Endothelial cell of umbilical vein (primary cell): ENCODE measurements around the gene RTN4IP1. TPM values are rescaled to one million over a fixed set of nuclear protein-coding genes. Genes with fewer than 3 reads are reported as not detected.

Experiments used
- BruUV-seq: library from RNA; stranded (reverse); fragments of 400-500 nt; replicated peaks from 2 replicates; lab custom pipeline; 2021; lab: Mats Ljungman, UMichigan
- CTCF ChIA-PET: fragments of 300-600, 350-600 bp; sonication (Branson Sonifier 250); formaldehyde crosslinking; loops from one replicate; lab custom pipeline; 2021; ENCODE audit warnings: antibody characterized with exemption, inconsistent platforms; lab: Charles Lee
- POLR2A ChIA-PET: fragments of 300-600, 350-600 bp; sonication (Branson Sonifier 250); formaldehyde crosslinking; loops from one replicate; lab custom pipeline; 2021; ENCODE audit warnings: antibody characterized with exemption, inconsistent platforms; lab: Charles Lee
- DNase-seq: peaks from one replicate; pipeline ENCODE4 v3.0.0-alpha.2; 2011; ENCODE audit warnings: low read depth, low spot score
- FAIRE-seq: peaks from 2 replicates; lab custom pipeline; 2011; peaks lifted over from hg19 to GRCh38; lab: Jason Lieb, UNC
- H2AFZ ChIP-seq: 2 replicates; pipeline ENCODE4 v1.6.0; 2012; ENCODE audit warnings: low read depth, low read length, control low read depth, inconsistent platforms
- H3K27ac ChIP-seq: 2 replicates; pipeline ENCODE4 v1.5.1; 2011; ENCODE audit warnings: low read depth, mild to moderate bottlenecking, control low read depth, low read length, moderate library complexity; ENCODE audit not compliant: insufficient read depth
- H3K27me3 ChIP-seq, 2 experiments: 2 replicates each; pipeline versions ENCODE4 v1.6.0 to v1.6.1; 2011; ENCODE audit warnings: low read length in 2 of 2, mixed read lengths in 1 of 2; ENCODE audit not compliant: control insufficient read depth in 2 of 2, insufficient read depth in 2 of 2
- H3K36me3 ChIP-seq, 2 experiments: 2 replicates in 1 of 2; 3 replicates in 1 of 2; pipeline ENCODE4 v1.5.1; 2011; ENCODE audit warnings: low read length in 2 of 2, mild to moderate bottlenecking in 1 of 2, moderate library complexity in 1 of 2; ENCODE audit not compliant: control insufficient read depth in 2 of 2, insufficient read depth in 2 of 2; ENCODE audit errors: extremely low read depth in 1 of 2
- H3K4me1 ChIP-seq: 3 replicates; pipeline ENCODE4 v1.5.1; 2011; ENCODE audit warnings: mild to moderate bottlenecking, low read length; ENCODE audit not compliant: control insufficient read depth, insufficient read depth; ENCODE audit errors: extremely low read depth
- H3K4me2 ChIP-seq: 2 replicates; pipeline ENCODE4 v1.6.1; 2011; ENCODE audit warnings: low read length, control low read depth, mixed read lengths; ENCODE audit not compliant: insufficient read depth
- H3K4me3 ChIP-seq, 3 experiments: fragments of 200-600 bp in 1 of 3; sonication (generic), shearing (Covaris generic) in 1 of 3; replicated peaks in 1 of 3; 2 replicates each; pipeline ENCODE4 v1.5.1; 2011 to 2016; ENCODE audit warnings: control low read depth in 3 of 3, low read length in 3 of 3, mild to moderate bottlenecking in 2 of 3, inconsistent platforms in 1 of 3, low read depth in 1 of 3, moderate library complexity in 1 of 3; ENCODE audit not compliant: insufficient read depth in 1 of 3
- H3K79me2 ChIP-seq: 2 replicates; pipeline ENCODE4 v1.6.0; 2012; ENCODE audit warnings: low read length, inconsistent platforms; ENCODE audit not compliant: control insufficient read depth, insufficient read depth
- H3K9ac ChIP-seq: replicated peaks from 2 replicates; pipeline ENCODE3; 2011; ENCODE audit warnings: low read length, control low read depth; ENCODE audit not compliant: insufficient read depth; ENCODE audit errors: extremely low read depth
- H3K9me1 ChIP-seq: replicated peaks from 3 replicates; pipeline ENCODE4 v1.6.0; 2011; ENCODE audit warnings: mild to moderate bottlenecking, low read length; ENCODE audit not compliant: control insufficient read depth, insufficient read depth; ENCODE audit errors: extremely low read depth
- H3K9me3 ChIP-seq: replicated peaks from 2 replicates; pipeline ENCODE4 v1.5.1; 2012; ENCODE audit warnings: low read length, inconsistent platforms; ENCODE audit not compliant: control insufficient read depth, insufficient read depth
- H4K20me1 ChIP-seq: replicated peaks from 2 replicates; pipeline ENCODE3; 2011; ENCODE audit warnings: mild to moderate bottlenecking, low read length; ENCODE audit not compliant: control insufficient read depth, insufficient read depth; ENCODE audit errors: extremely low read depth
- EZH2 ChIP-seq: IDR thresholded peaks from 2 replicates; pipeline ENCODE4 v1.6.1; 2012; ENCODE audit warnings: borderline replicate concordance, low read depth, mild to moderate bottlenecking, moderate library complexity, low read length, inconsistent platforms; ENCODE audit not compliant: severe bottlenecking
- FOS ChIP-seq: IDR thresholded peaks from 2 replicates; pipeline ENCODE4 v1.6.1; 2011; ENCODE audit warnings: mild to moderate bottlenecking, low read length, moderate library complexity, borderline replicate concordance; ENCODE audit not compliant: insufficient read depth
- GATA2 ChIP-seq: IDR thresholded peaks from 2 replicates; pipeline ENCODE4 v1.7.0; 2011; ENCODE audit warnings: low read depth, mild to moderate bottlenecking, moderate library complexity, mixed read lengths, low read length; ENCODE audit not compliant: insufficient read length, insufficient read depth
- JUN ChIP-seq: IDR thresholded peaks from 2 replicates; pipeline ENCODE4 v1.6.1; 2011; ENCODE audit warnings: borderline replicate concordance, low read depth; ENCODE audit not compliant: insufficient read length, insufficient read depth
- MYC ChIP-seq: IDR thresholded peaks from one replicate; pipeline ENCODE4 v1.6.1; 2011; ENCODE audit warnings: mild to moderate bottlenecking, low read depth, low read length
- POLR2A ChIP-seq: IDR thresholded peaks from 2 replicates; pipeline ENCODE4 v1.6.1; 2012; ENCODE audit warnings: low read depth, mild to moderate bottlenecking, control low read depth, low read length
- POLR2AphosphoS5 ChIP-seq: IDR thresholded peaks from 2 replicates; pipeline ENCODE4 v1.6.1; 2012; ENCODE audit warnings: low read depth, mild to moderate bottlenecking, control low read depth, low read length, moderate library complexity; ENCODE audit not compliant: insufficient read depth
- dilution Hi-C: fragments of 300-500 bp; cut with MboI; formaldehyde crosslinking; loops from one replicate; pipeline ENCODE4 v1.15.0; 2019; ENCODE audit warnings: low sequenced_read_pairs; ENCODE audit not compliant: extremely low pct_ligation_motif_present
- intact Hi-C: fragments of 100-400 bp; cut with micrococcal nuclease; formaldehyde crosslinking; loops from one replicate; pipeline ENCODE4 v1.10.0; 2022
- polyA plus RNA-seq, 4 experiments: library from polyadenylated mRNA; depleted of rRNA in 3 of 4; stranded (reverse) in 3 of 4; unstranded in 1 of 4; fragments of >200 nt; gene quantifications; 2 replicates each; pipeline versions ENCODE4 v1.2.1 to v1.2.3, GENCODE V29; 2011 to 2012; ENCODE audit warnings: missing spikeins in 1 of 4
- total RNA-seq: library from RNA; stranded (reverse); gene quantifications from 2 replicates; pipeline ENCODE4 v1.2.3, GENCODE V29; 2021
- TF ChIP-seq, protein P1 (sequence below), 2 donors: IDR thresholded peaks; 1 replicate in 1 of 2; 2 replicates in 1 of 2; pipeline ENCODE4 v1.5.1; 2011; ENCODE audit warnings: low read length in 2 of 2, mild to moderate bottlenecking in 2 of 2, moderate library complexity in 2 of 2, control low read depth in 1 of 2, inconsistent platforms in 1 of 2, low read depth in 1 of 2; ENCODE audit not compliant: insufficient read depth in 1 of 2; ENCODE audit errors: extremely low read depth in 1 of 2
- TF ChIP-seq, protein P2 (sequence below): IDR thresholded peaks from 2 replicates; pipeline ENCODE4 v1.6.1; 2011; ENCODE audit not compliant: insufficient read depth, insufficient read length

RTN4IP1 gene
- total and polyA plus RNA-seq, 2 donors (not counting 3 experiments of a cell fraction or from before 2014, with no cell fraction given), result 3.9 to 5.4 TPM

DNA sequence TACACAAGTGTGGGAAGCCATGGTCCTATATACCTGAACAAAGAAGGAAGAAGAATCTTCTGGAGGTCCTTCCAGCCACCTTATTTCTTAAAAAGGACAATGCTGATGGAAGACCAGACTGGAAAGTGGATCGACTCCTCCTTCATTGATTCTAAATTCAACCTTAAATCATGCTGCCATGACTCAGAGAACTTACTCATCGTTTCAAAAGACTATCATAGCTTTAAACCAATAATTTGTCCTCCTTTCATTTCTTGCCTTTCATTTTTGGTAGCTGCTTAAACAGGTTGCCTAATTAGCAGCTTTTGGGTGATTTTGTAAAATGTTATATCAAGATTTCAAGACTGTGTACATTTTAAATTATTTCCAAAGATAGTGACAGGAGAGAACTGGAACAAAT lies 60.8 kb downstream of the RTN4IP1 start:
- Histone ChIP-seq H3K9me3 (no peaks in the 10 kb centered on the region), H3K36me3 (peaks cover 2 to 3% of the 10 kb centered on the region in 2 experiments), H3K4me3 (no peak overlapping the region), H4K20me1 (no peaks in the 10 kb centered on the region), H3K27ac (no peak overlapping the region), H3K4me2 (no peak overlapping the region), H3K9me1 (no peaks in the 10 kb centered on the region), H3K9ac (no peak overlapping the region), H3K79me2 (no peaks in the 10 kb centered on the region), H2AFZ (no peak overlapping the region), H3K4me1 (no peaks in the 10 kb centered on the region), H3K27me3 (no peaks in the 10 kb centered on the region)
- TF ChIP-seq, protein P1, sequence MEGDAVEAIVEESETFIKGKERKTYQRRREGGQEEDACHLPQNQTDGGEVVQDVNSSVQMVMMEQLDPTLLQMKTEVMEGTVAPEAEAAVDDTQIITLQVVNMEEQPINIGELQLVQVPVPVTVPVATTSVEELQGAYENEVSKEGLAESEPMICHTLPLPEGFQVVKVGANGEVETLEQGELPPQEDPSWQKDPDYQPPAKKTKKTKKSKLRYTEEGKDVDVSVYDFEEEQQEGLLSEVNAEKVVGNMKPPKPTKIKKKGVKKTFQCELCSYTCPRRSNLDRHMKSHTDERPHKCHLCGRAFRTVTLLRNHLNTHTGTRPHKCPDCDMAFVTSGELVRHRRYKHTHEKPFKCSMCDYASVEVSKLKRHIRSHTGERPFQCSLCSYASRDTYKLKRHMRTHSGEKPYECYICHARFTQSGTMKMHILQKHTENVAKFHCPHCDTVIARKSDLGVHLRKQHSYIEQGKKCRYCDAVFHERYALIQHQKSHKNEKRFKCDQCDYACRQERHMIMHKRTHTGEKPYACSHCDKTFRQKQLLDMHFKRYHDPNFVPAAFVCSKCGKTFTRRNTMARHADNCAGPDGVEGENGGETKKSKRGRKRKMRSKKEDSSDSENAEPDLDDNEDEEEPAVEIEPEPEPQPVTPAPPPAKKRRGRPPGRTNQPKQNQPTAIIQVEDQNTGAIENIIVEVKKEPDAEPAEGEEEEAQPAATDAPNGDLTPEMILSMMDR (IDR thresholded peaks at IDR 0.05; ENCODE audit: extremely low read depth in 1 of 2, insufficient read depth in 1 of 2, low read depth in 1 of 2, low read length in 2 of 2), result no peak
- TF ChIP-seq JUN, result no peak
- no peak for TF ChIP-seq MYC
- TF ChIP-seq GATA2, result no peak
- DNase-seq (no peak), FAIRE-seq (no peak)
- dilution Hi-C loops (loop anchor here (25.0 kb wide), 1 partner anchor 131 kb away; no protein-coding TSS in a partner anchor), intact Hi-C loops (no loop called here)
- ChIA-PET POLR2A (no interaction called here), CTCF (interaction anchor here (1.1 to 23.4 kb wide), 2 partner anchors 121 to 411 kb away, joined by 3 to 397 read pairs; no protein-coding TSS in a partner anchor)
- BruUV-seq, result no TSS peak

DNA sequence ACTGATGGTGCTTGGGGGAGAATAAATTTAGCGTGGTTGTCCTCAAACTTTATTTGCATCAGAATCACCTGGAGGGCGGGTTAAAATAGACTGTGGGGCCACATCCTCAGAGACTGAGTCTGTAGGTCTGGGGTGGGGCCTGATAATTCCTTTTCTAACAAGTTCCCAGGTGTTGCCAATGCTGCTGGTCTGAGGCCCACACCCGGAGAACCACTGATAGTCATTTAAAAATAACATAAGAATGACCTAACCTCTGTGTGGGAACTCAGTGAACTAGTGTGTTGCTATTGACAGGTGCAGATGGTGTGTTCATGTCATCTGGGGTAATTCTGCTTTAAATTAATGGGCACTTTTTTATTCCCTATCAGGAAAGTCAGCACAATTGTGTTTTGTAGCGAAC lies 64.8 kb downstream of the RTN4IP1 start:
- Histone ChIP-seq H2AFZ (no peak overlapping the region), H3K9me3 (no peaks in the 10 kb centered on the region), H3K9me1 (no peaks in the 10 kb centered on the region), H3K4me2 (no peak overlapping the region), H3K4me3 (no peak overlapping the region), H3K27ac (no peak overlapping the region), H3K36me3 (peaks cover 2 to 3% of the 10 kb centered on the region in 2 experiments), H3K79me2 (no peaks in the 10 kb centered on the region), H4K20me1 (no peaks in the 10 kb centered on the region), H3K9ac (no peak overlapping the region), H3K27me3 (no peaks in the 10 kb centered on the region), H3K4me1 (no peaks in the 10 kb centered on the region)
- dilution Hi-C loops, result loop anchor here (25.0 kb wide), 1 partner anchor 127 kb away; no protein-coding TSS in a partner anchor
- FAIRE-seq, result no peak
- CTCF ChIA-PET, result interaction anchor here (1.6 to 23.4 kb wide), 4 partner anchors 52 to 433 kb away, joined by 3 to 397 read pairs (median 12); no protein-coding TSS in a partner anchor
- no peak for TF ChIP-seq MYC
- TF ChIP-seq FOS, result no peak
- TF ChIP-seq, protein P1 (IDR thresholded peaks at IDR 0.05; ENCODE audit: extremely low read depth in 1 of 2, insufficient read depth in 1 of 2, low read depth in 1 of 2, low read length in 2 of 2), result no peak
- TF ChIP-seq EZH2, result no peak
- no peak for TF ChIP-seq JUN
- TF ChIP-seq GATA2, result no peak
- TF ChIP-seq, protein P2, sequence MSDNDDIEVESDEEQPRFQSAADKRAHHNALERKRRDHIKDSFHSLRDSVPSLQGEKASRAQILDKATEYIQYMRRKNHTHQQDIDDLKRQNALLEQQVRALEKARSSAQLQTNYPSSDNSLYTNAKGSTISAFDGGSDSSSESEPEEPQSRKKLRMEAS, result no peak
- TF ChIP-seq POLR2A, result no peak
- no peak for TF ChIP-seq POLR2AphosphoS5
- POLR2A ChIA-PET, result no interaction called here
- no peak for DNase-seq
- intact Hi-C loops, result no loop called here
- no TSS peak for BruUV-seq
